NOMO-1 treated with dmso at 0.1 percent for 144 hours (cell line): ENCODE results near the gene ZMYM3.

Source experiments
- DNase-seq: peaks from one replicate; lab custom pipeline; 2025; ENCODE audit not compliant: unreplicated experiment; lab: John Stamatoyannopoulos, UW

ZMYM3 gene

GRCh38 chrX:71253253-71254091 lies 468 bp downstream of the ZMYM3 start:
- DNase-seq = no peak

- DNase-seq = no peak
These were observed 1.7 kb downstream of the ZMYM3 start for GRCh38 chrX:71252221-71252620.

DNA sequence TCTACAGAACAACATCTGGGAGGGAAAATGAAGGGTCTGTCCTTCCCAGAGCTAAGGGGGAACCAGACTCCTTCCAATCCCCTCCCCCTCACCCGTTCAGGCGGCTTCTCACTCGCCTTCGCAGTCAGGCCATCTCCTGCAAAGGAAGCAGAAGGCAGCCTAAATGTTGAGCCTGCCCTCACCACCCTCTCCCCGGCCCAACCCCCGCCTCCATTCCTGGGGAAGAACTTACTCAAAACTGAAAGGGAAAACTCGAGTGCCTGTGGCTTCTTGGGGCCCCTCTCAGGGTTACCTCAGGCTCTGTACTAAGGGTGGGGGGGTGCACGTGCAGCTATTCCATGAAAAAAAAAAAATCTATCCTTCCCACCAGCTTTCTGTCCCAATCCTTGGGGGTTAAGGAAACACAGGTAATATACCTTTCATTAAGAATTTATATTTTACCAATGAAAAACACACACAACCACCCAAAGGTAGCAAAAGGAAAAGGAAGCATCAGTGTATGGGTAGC lies 2.4 kb downstream of the ZMYM3 start:
- no peak for DNase-seq

- no peak for DNase-seq
These were observed 3.1 kb downstream of the ZMYM3 start for GRCh38 chrX:71250841-71251240.

- DNase-seq = no peak
These were observed 8.8 kb downstream of the ZMYM3 start for GRCh38 chrX:71245159-71245558.

DNA sequence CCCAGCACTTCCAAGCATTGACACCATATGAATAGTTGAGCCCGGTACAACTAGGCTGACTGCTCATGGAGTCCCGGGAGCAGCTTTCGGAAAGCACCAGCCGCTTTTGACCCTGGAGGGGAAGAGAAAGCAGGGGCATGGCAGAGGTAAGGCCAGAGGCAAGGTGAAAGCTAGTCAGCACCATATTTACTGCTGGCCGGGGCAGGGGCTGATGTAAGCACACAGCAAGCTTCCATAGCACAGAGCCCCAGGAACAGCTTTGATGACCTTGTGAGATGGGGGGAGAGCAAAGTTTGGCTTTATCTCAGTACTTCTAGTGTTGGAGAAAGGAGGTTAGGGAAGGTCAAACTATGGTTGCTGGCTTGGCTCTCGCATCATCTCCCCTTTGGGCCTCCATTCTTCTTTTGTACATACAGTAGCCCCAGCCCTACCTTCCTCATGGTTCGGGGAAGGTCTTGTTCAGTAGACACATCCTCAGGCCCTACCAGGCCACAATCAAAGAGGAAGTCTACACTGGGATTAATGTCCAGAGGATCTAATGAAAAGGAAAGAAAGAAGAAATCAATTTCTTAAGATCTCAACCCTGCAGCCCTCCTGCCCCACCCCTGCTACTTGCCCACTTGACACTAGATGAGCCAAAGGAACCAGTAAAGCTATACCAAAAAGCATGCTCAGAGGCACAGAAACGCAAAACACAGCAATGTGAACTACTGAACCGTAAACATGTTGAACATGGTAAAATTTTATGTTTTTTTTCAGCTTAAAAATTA lies 9.4 kb downstream of the ZMYM3 start:
- DNase-seq = no peak

- DNase-seq = no peak
These were observed 12.6 kb downstream of the ZMYM3 start for GRCh38 chrX:71241301-71241700.

DNA sequence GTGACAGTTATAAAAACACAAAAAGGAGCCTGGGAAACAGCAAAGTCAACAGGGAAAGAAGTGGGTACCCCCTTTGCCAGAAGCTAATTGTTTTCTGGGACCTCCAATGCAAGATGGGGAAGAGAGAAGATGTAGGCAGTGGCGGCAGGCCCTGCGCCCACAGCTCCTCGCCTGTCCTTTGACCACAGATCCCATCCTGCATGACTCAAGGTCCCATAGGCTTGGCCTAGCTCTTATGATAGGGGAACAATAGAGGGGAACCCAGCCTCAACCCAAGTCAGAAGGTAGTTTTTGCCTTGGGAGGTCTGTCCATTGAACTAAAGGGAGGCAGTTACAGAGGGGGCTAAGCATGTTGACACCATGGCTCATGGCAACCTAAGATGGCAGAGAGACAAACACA lies 14.2 kb downstream of the ZMYM3 start:
- DNase-seq = no peak

GRCh38 chrX:71236836-71237235 lies 17.1 kb downstream of the ZMYM3 start:
- no peak for DNase-seq

DNA sequence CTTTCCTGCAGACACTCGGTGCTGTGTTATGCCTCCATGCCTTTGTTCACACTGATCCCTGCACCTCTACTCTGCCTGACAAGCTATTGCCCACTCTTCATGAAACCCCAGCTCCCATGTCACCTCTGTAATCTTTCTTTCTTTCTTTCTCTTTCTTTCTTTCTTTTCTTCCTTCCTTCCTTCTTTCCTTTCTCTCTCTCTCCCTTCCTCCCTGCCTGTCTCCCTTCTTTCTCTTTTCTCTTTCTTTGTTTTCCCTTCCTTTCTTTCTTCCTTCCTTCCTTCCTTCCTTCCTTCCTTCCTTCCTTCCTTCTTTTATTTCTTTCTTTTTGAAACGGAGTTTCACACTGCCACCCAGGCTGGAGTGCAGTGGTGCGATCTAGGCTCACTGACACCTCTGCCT lies 18.5 kb downstream of the ZMYM3 start:
- no peak for DNase-seq

DNA sequence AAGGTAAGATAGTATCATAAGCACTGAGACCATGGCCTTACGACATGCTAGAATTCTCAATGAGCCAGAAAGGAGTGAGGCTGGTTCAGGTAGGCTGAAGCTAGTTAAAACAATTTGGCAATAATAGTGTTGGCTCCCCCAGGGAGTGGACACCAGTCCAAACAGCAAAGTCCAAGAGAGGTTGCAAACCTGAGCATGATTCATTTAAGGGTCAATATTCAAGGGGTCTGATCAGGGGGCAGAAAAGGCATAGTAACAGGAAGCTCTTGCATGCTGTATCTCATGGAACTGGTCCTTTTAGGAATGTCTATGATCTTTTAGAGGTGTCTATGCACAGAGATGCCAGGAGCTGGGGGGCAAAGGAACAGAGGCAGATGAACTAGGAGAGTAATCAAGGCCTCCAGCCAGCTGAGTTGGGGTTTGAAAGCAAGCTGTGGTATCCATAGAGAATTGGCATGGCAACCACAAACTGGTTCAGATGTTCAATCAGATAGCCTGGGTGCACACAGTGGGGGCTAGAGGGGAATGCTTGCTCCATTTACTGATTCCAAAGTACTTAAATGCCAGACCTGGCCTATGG lies 25.8 kb downstream of the ZMYM3 start:
- DNase-seq = no peak

DNA sequence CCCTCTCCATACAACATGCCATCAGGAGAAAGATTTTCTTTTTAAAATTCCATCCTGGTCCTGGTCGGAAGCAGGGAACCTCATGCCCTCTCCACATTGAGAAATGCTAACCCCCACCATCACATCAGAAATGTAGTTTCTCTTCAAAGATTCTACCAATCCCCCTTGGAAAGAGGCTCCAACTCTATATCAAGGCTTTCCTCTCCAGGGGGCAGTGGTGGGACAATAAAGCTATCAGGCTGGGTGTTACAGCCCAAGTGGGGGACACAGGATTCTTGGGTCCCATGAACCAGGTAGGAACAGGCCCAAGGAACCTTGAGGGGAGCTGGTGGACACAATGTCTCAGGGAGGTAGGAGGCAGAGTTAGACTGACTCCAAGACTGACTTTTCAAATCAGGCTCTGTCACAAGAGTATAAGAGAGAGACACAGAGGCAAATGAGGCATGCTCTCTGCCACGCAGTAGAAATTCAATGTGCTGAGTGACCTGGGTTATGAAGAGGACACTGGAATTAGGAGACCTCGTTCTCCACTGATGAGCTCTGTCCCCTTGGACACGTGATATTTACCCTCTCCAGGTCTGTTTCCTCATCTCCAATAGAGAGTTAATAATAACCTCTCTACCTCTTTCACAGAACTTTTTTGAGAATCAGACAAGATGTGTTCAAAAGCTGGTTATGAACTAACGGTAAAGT lies 26.4 kb downstream of the ZMYM3 start:
- DNase-seq = no peak

DNA sequence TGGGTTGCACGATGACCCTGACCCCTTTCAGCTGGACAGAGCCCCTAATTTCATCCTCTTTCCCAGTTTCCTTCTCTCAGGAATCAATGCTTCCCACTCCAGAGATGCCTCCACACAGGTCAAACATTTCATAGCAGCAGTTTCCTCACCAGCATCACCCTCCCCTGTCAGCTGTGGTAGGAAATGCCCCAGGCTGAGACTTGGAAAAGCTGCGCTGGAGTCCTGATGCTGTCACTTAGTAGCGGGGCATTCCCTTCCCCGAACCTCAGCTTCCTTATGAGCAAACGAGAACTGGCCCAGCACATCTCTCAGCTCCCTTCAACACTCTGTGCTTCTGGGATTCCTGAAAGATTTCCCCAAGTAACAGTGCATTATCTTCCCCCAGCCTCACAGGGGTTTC lies 28.3 kb downstream of the ZMYM3 start:
- no peak for DNase-seq

DNA sequence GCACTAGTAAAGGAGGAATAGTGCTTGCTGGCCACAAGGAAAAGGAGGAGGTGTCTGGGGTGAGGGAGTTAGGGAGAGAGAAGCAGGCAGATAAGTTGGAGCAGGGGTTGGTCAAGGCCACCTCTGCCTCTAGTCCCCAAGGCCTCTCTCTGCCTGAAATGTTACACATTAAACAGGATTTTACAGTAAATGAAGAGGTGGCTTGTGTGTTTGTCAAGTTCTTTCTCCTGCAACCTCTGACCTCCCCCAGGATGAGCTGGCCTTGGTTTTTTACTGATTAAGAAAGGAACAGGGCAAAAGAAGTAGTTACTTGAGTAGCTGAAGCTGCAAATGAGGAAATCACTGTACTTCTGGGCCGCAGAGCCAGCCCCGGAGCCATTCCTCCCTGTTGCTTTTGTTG lies 28.9 kb downstream of the ZMYM3 start:
- DNase-seq = no peak

DNA sequence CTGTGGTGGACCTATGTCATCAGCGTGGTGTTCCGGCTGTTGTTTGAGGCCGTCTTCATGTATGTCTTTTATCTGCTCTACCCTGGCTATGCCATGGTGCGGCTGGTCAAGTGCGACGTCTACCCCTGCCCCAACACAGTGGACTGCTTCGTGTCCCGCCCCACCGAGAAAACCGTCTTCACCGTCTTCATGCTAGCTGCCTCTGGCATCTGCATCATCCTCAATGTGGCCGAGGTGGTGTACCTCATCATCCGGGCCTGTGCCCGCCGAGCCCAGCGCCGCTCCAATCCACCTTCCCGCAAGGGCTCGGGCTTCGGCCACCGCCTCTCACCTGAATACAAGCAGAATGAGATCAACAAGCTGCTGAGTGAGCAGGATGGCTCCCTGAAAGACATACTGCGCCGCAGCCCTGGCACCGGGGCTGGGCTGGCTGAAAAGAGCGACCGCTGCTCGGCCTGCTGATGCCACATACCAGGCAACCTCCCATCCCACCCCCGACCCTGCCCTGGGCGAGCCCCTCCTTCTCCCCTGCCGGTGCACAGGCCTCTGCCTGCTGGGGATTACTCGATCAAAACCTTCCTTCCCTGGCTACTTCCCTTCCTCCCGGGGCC lies 29.7 kb downstream of the ZMYM3 start:
- DNase-seq = no peak

DNA sequence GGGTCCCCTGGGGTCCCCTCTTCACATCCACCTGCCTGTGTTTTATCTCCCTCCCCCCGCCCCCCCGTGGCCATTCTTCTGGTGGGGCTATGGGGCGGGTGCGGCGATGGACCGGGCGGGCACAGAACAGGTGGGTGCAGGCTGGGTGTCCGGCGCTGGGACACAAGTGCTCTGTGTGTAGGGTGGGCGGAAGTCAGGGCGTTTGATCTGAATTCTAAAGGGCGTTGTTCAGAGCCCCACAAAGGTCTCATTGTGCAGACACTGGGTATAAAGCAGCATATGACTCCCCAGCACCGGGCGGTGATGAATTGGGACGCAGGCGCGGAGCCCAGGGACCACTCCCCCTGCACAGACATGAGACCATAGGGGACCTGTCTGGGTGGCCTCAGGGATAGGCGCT lies 31.0 kb downstream of the ZMYM3 start, which contains the start of gene GJB1:
TSS of gene GJB1 (plus strand) at position 296 of the 400 bp plus-strand sequence. CDS start 484 bp downstream, outside the sequence.
- DNase-seq = no peak

DNA sequence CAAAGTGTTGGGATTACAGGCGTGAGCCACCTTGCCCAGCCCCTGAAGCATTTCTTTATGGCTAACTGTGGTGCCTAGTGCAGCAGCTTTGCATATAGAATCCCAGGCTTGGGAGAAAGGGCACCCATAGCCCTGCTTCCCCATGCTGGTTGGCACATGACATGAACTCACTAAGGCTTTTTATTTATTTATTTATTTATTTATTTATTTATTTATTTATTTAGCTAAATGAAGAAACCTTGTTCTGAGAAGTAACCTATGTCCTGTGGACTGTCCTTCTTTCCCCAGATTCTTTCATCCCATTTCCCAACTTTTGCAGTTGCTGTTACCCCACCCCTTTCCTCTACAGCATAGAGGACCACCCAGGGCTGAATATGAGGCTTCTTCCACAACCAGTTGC lies 32.8 kb downstream of the ZMYM3 start:
- no peak for DNase-seq

DNA sequence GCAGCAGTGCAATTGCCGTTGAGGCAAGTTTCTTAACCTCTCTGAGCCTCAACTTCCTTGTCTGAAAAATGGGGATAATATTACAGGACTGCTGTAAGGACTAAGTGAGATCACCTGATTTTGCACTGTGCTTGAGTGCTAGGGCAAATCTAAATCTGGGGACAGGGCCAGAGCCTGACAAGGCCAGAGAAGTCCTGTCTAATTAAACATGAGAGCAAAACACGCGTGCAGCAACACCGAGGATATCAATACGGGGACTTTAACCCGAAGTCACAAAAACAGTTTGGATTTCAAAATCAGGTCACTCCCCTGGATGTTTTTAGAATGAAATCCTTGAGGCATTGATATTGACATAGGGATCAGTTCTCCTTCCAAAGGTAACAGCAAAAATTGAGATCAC lies 36.6 kb downstream of the ZMYM3 start:
- no peak for DNase-seq

DNA sequence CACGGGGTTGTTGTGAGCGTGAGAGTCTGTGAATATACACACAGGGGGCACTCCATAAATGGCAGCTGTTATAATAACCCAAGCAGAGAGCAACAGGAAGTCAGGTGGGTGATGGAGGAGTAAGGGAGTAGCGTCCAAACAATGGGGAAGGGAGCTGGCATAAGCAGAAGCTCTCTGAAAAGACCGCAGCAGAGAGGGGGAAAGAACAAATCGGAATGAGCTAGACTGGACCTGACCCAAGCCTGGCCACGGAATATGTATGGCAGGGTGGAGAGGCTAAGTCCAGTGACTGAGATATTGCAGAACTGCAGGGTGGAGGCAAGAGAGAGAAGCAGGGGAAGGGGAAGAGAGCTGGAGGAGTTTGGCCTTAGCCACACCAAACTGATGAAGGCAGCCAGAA lies 37.5 kb downstream of the ZMYM3 start:
- no peak for DNase-seq

GRCh38 chrX:71215338-71215912 lies 38.5 kb downstream of the ZMYM3 start:
- DNase-seq = no peak
